NCI-H1694 treated with DMSO at 0.1 percent for 48 hours (cell line): Measurements from ENCODE around the gene WLS.

Source experiments
- DNase-seq: peaks from one replicate; lab custom pipeline; 2025; lab: John Stamatoyannopoulos, UW

WLS gene

DNA sequence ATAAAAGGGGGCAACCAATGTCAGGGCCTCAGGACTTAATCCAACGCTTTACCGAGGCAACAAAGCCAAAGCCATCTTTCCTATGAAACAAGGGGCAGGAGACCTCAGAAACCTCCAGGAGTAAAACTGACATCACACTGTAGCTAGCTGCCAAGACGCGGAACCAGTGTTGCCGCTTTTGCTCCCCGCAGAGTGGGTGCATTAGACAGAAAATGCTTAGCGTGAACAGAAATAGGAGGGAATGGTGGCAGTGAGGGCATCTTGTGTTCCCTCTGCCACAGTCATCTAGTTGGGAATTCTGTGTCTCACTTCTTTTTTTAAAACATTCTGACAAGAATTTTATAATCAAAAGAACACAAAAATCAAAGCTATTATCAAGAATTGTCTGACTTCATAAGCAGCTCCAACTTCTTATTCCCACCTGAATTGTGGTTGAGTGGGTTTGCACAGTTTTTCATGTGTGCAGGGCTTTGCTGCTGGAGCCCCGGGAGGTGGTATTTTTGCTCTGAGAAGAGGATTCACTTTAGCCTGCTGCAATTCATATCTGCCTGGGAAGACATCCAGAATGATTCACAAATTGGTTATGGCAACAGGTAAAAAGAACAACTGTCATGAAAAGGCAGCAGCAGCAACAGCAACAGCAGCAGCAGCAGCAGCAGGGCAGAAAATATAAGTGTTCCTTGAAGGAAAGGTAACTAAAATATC is 99.7 kb downstream of the WLS start:
- no peak for DNase-seq

DNA sequence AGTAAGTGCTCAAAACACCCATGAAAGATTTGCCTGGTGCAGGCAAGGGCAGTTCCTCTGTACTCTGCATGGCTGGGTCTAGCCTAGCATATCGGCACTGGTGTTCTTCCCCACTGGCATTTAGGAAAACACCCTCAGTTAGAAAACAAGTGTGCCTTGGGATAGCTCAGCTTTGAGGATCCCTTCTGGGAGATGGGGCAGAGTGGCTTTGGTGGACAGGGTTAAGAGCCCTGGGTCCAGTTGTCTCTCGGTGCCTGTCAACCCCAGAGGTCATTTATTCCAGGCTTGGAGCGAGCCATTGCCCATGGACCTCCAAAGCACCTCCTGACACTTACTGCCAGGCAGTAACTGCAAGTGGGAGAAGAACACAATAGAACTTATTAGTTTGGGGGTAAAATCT is 101.1 kb downstream of the WLS start:
- no peak for DNase-seq

DNA sequence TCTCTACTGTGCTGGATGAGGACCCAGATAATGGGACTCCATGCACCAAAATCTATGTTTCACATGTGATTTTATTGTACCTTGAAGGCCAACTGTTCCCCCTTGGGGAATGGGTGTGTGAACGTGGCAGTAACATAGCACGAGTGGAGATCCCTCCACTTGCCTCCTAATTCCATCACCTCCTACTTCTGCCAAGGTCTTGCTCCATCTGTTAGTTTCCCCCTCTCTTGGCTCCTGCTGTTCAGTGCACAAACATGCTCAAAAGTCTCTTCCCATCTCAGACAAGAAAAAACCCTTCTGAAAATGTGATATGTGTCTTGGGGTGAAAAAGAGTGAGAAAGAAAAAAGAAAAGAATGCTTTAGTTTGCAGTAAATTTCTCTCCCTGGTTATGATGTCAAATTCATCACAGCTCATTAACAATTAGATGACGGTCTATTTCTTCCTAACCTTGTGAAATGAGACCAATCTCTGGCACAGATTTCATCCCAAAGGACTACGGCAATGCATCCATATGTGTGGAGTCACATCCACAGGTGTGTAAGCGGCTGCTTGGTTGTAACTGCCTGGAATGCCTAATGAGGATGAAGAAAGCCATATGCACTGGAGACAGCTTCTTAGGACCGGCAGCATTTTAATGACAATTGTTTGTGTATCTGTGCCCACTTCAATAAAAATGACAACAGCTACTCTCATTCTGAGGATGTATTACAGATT is 102.6 kb downstream of the WLS start:
- DNase-seq = peak; percentile 85

- no peak for DNase-seq
Measured at GRCh38 chr1:68128820-68129219, 103.5 kb downstream of the WLS start.

GRCh38 chr1:68128157-68128556 is 104.2 kb downstream of the WLS start:
- DNase-seq = no peak

DNA sequence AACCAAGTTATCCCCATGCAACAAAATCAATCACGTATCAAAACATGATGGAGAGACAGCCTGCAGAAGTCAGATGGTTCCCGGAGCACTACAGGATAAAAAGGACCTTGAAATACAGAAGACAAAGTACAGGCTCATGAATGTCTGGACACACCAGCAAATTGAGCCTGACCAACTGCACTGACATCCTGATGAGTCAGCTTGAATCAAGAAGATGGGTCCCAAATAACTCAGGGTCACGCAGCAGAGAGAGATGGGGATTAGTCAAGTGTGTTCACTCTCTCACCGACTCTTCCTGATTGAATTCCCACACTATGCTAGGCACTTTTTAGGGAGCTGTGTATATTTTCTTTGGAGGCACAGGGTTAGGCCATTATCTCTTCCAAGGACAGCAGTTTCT is 110.8 kb downstream of the WLS start:
- no peak for DNase-seq

- DNase-seq = peak; percentile 70
Measured at GRCh38 chr1:68120136-68120791, 112.1 kb downstream of the WLS start.

- no peak for DNase-seq
Measured at GRCh38 chr1:68119445-68119844, 112.9 kb downstream of the WLS start.

DNA sequence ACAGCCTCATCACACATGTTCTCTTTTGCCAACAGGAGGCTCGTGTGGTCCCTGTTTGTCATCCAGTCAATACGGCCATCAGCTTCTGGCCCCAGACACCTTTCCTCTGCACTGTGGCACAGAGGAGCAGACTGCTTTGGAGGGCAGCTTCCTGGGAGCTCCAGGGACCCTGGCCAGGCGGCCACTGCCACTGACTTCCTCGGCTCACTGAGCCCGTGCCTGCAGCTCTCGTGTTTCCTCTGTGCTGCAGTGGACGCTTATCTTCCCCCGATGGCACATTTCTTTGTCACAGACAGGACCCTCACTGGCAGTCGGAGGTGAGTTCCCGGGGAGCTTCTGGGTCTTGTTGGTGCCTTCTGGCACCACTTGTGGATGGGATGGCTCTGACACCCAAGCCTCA is 114.9 kb downstream of the WLS start:
- no peak for DNase-seq

DNA sequence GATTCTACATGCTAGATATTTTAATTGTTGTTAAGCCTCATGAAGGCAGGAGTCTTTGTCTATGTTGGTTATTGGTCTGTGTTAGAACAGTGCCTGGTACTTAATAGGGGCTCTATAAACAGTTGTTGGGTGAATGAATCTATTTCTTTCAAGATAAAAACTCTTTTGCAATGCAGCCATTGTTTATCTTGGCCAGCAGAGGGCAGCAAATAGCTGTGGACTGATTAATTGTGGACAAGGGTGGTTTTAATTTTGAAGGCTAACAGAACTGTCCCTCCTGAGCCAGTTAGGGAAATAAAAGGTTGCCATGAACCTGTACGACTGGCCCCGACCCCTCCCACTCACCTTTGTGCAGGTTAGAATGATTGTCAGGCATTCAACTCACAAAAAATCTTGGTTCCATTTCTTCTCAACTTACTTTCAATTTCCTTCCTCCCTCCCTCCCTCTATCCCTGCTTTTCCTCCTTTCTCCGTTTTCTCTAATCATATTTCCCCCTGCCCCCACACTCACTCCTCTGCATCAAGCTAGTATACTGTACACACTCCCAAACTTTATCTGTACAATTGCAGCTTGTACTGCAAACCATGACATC is 115.6 kb downstream of the WLS start:
- peak; percentile 58 for DNase-seq

GRCh38 chr1:68115308-68115707 is 117.0 kb downstream of the WLS start:
- no peak for DNase-seq

- no peak for DNase-seq
Measured at GRCh38 chr1:68113966-68114365, 118.4 kb downstream of the WLS start.

- DNase-seq = no peak
Measured at GRCh38 chr1:68112835-68113243, 119.5 kb downstream of the WLS start.

- DNase-seq = peak; percentile 92
Measured at GRCh38 chr1:68111519-68112436, 120.5 kb downstream of the WLS start.

- no peak for DNase-seq
Measured at GRCh38 chr1:68107771-68108170, 124.6 kb downstream of the WLS start.

DNA sequence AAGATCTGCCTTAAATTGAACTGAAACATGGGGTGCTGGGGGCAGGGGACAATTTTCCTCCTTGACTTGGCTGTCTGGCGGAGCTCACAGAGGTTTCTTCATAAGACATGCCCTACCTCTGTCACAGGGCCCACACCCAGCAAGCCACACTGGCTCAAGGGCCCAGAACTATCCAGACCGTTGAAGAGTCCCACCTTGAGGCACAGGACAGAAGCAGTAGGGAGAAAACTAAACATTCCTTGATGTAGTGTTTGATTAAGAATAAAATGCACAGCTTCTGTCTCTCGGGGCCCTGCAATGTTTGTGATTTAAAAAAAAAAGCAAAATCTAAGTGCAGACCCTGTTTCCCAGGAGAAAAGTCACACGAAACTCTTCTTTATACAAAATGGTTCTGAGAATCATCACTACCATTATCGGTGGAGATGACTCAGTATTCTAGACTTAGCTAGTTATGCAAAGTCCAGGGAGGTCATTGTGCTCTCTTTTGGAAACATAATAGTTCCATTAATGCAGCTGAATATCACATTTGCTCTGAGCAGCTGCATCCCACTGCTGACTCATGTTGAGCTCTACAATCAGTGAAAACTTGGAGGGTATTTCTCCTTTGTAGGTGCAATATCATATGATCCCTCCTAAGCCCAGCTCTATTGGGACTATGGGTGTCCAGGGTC is 128.3 kb downstream of the WLS start:
- DNase-seq = no peak

DNA sequence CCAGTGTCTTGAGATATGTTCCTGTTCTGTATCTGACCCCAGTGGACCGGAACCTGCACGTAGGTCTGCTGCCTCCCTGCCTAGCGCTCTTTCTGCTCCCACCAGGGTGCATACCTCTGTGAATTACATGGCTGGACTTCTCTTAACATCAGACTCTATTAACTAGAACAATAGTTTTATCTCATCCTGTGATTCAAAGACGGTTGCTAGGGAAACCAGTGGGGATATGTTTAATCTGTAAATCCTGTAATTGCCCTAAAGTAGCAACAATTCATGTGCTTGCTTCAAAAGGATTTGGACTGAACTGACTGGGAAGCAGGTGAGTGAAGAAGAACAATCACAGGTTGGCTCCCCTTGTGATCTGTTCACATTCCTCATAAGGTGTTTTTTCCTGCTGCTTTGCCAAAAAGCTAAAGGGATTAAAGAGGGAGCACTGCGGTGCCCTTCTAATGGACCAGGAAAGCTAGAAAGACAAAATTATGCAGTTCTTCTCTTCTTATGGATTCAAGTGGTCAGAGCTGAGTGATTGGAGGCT is 129.2 kb downstream of the WLS start:
- DNase-seq = no peak

GRCh38 chr1:68101829-68102228 is 130.5 kb downstream of the WLS start:
- DNase-seq = no peak

GRCh38 chr1:68100571-68100970 is 131.8 kb downstream of the WLS start:
- no peak for DNase-seq

GRCh38 chr1:68093737-68094136 is 138.6 kb downstream of the WLS start:
- DNase-seq = no peak

DNA sequence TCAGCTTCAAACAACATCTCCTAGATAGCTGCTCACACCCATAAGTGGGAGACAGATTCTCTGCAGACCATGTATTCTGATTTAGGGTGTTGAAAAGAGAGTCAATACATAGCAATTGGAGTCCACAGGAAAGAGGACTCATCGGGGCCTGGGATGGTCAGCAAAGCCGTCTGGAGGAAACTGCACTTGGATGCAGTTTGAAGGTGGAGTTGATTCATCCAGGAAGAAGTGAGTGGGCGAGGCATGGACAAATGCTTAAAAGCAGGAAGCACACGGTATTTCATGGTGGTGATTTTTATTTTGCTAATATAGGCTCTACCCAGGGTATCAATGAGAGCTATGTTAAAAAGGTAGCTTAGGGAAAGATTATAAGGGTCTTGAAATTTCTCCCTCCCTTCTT is 145.1 kb downstream of the WLS start:
- no peak for DNase-seq
